Choroid plexus epithelial cell (primary cell): ENCODE results near the gene SEPHS1.
A peak's percentile ranks its signal among the peaks of the same experiment; 100 is the strongest.

Experiments used
- DNase-seq: peaks from one replicate; pipeline ENCODE4 v3.0.0-alpha.2; 2010; ENCODE audit warnings: low read depth
- H3K4me3 ChIP-seq: 2 replicates; pipeline ENCODE4 v1.5.1; 2011; ENCODE audit warnings: low read depth, mild to moderate bottlenecking, control low read depth, low read length, moderate library complexity
- TF ChIP-seq, protein P1 (sequence below): conservative IDR thresholded peaks from 2 replicates; pipeline ENCODE4 v1.5.1; 2011; ENCODE audit warnings: low read depth, mild to moderate bottlenecking, control low read depth, inconsistent platforms, low read length, moderate library complexity

The SEPHS1 gene

DNA sequence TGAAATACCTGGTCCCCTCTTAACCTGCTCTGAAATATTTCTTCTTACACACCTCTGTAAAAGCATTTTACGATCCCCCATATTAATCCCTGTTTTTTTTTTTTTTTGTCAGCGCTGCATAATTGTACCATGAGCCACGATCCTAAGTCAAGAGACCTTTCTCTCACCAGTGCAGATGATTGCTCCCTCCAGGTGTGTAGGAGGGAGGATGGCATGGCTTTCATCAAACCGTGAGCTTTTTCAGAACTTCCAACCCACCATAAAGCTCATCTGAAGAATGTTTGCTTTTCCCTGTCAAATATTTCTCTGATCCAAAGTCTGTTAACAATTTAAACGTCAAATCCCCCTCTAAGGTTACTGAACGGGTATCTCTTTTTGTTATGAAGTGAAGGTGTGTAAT lies 28.2 kb upstream of the SEPHS1 start:
- H3K4me3 ChIP-seq, result no peak overlapping the region
- DNase-seq, result no peak
- TF ChIP-seq, protein P1, sequence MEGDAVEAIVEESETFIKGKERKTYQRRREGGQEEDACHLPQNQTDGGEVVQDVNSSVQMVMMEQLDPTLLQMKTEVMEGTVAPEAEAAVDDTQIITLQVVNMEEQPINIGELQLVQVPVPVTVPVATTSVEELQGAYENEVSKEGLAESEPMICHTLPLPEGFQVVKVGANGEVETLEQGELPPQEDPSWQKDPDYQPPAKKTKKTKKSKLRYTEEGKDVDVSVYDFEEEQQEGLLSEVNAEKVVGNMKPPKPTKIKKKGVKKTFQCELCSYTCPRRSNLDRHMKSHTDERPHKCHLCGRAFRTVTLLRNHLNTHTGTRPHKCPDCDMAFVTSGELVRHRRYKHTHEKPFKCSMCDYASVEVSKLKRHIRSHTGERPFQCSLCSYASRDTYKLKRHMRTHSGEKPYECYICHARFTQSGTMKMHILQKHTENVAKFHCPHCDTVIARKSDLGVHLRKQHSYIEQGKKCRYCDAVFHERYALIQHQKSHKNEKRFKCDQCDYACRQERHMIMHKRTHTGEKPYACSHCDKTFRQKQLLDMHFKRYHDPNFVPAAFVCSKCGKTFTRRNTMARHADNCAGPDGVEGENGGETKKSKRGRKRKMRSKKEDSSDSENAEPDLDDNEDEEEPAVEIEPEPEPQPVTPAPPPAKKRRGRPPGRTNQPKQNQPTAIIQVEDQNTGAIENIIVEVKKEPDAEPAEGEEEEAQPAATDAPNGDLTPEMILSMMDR, result no peak

DNA sequence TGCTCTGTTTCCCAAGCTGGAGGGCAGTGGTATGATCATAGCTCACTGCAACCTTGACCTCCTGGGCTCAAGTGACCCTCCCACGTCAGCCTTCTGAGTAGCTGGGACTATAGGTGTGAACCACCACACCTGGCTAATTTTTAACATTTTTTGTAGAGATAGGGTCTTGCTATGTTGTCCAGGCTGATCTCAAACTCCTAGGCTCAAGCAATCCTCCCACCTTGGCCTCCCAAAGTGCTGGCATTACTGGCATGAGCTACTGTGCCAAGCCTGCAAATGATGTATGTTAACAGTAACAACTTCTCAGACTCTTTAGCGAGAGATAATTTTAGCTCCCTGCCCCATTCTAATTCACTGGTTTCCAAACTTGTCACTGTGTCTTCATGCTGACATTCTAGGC lies 27.7 kb upstream of the SEPHS1 start:
- DNase-seq, result no peak
- TF ChIP-seq, protein P1, result no peak

DNA sequence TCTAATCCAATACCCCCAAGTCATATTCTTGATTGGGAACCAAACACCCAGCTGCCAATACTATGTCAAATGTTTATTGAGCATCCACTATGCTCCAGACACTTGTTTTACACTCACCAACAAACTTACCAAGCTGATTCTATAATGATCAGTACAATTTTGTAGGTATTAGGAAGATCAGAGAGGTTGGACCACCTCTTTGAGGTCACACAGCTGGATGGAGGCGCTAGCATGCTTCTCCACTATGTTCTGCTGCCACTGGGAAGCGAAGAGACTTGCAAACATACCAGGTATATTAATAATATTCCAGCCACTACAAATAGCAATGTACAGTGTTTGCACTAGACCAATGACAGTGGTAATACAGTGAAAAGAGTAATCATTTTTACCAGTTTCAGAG lies 25.6 kb upstream of the SEPHS1 start:
- TF ChIP-seq, protein P1, result no peak
- no peak overlapping the region for H3K4me3 ChIP-seq
- DNase-seq, result no peak

More for the DNA sequence above, 27.7 kb upstream of the SEPHS1 start:
- H3K4me3 ChIP-seq, result no peak overlapping the region

DNA sequence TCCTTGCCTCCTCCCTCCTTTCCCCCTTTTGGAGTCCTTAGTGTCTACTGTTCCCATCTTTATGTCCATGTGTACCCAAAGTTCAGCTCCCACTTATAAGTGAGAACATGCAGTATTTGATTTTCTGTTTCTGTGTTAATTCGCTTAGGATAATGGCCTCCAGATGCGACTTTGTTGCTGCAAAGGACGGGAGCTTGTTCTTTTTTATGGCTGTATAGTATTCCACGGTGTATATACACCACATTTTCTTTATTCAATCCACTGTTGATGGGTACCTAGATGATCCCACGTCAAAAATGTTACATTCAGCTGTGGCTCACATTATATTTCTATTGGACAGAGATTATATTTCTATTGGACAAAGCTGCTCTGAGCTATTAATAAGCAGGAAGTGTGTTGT lies 24.4 kb upstream of the SEPHS1 start:
- no peak overlapping the region for H3K4me3 ChIP-seq
- DNase-seq, result no peak
- TF ChIP-seq, protein P1, result no peak

DNA sequence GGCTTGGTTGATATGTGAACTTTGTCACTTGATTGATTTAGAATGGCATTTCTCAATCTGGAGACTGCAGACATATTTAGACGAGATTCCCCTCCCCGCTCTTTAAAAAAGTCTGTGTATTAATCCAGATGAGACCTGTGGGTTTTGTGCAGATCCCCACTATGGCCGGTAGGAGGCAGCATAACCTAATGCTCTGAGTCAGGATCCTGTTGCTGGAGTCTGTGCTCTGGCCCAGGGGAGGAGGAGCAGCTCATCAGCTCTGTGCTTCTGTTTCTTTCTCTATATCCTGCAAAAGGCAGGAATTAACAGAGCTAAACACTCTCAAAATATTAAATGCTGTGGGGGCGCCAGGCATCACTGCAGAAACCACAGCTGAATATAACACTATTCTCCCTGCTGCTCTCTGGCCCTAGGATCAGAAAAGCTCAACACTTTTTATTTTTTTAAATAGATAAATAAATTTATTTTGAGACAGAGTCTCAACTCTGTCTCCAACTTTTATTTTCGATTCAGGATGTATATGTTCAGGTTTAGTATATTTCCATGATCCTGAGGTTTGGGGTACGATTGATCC lies 23.9 kb upstream of the SEPHS1 start:
- DNase-seq, result peak; percentile 93
- TF ChIP-seq, protein P1, result peak; percentile 99
- H3K4me3 ChIP-seq, result no peak overlapping the region

DNA sequence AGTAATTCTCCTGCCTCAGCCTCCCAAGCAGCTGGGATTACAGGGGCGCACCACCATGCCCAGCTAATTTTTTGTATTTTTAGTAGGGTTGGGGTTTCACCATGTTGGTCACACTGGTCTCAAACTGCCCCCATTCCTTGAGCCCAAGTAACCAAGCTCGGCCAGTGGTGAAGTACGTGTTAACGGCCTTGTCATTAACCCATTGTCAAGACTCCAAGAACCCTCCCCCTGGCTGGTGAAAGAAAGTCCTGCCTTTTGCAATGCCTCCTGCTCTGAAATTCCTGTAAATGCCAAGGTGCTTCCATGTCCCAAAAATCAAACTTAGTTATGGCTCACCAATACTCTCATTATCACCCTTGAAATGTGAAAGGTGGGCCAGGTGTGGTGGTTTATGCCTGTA lies 18.8 kb upstream of the SEPHS1 start:
- TF ChIP-seq, protein P1, result no peak
- H3K4me3 ChIP-seq, result no peak overlapping the region

DNA sequence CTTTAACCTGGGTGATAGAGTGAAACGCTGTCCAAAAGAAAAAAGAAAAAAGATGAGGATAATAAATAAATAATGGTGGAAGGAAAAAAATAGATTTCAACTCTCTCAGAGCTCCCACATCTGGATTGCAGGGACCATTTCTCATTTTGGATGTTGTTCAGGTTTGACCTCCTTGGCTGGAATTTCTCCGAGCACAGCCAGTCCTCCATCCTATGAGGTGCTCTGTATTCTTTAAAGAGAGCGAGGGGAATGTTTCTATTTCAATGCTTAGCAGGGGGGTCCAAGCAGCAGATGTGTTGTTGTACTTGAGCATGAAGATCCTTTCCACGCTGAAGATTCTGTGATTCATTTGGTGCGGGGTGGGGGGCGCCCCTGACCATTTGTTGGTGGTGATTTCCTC lies 17.7 kb upstream of the SEPHS1 start:
- H3K4me3 ChIP-seq, result no peak overlapping the region
- TF ChIP-seq, protein P1, result no peak
- no peak for DNase-seq

More for the DNA sequence above, 18.8 kb upstream of the SEPHS1 start:
- no peak for DNase-seq
